HepG2 (cell line): Measurements from ENCODE around the gene KIRREL2. TPM values are rescaled to one million over a fixed set of nuclear protein-coding genes. Genes with fewer than 3 reads are reported as not detected.

Experiments
- BCLAF1 ChIP-seq: fragments of 450-650 bp; IDR thresholded peaks from 2 replicates; pipeline ENCODE4 v1.6.1; 2017; ENCODE audit warnings: mild to moderate bottlenecking
- CEBPB ChIP-seq: IDR thresholded peaks from 2 replicates; pipeline ENCODE4 v1.6.1; 2011; ENCODE audit warnings: low read depth, low read length, improper control_type of control experiment, borderline replicate concordance
- ETV6 ChIP-seq: sonication (generic); formaldehyde crosslinking; conservative IDR thresholded peaks from 2 replicates; pipeline ENCODE4 v1.4.0; 2020; ENCODE audit warnings: missing genetic modification reagents
- FOSL1 ChIP-seq: sonication (generic); formaldehyde crosslinking; IDR thresholded peaks from 2 replicates; pipeline ENCODE4 v1.9.0; 2021; ENCODE audit warnings: missing genetic modification reagents, borderline replicate concordance
- GATAD1 ChIP-seq: IDR thresholded peaks from 2 replicates; pipeline ENCODE4 v1.6.1; 2016; ENCODE audit warnings: missing genetic modification reagents, missing compliant biosample characterization
- HNRNPL ChIP-seq: fragments of 200-400 bp; formaldehyde crosslinking; IDR thresholded peaks from 2 replicates; pipeline ENCODE4 v1.6.1; 2017; ENCODE audit warnings: mild to moderate bottlenecking, low read depth, low read length
- HOXA5 ChIP-seq: sonication (generic); formaldehyde crosslinking; IDR thresholded peaks from 2 replicates; pipeline ENCODE4 v1.4.0; 2020; ENCODE audit warnings: missing genetic modification reagents
- JDP2 ChIP-seq: sonication (generic); formaldehyde crosslinking; IDR thresholded peaks from 2 replicates; pipeline ENCODE4 v1.8.1; 2022; ENCODE audit warnings: missing genetic modification reagents, borderline replicate concordance
- KDM1A ChIP-seq: IDR thresholded peaks from 2 replicates; pipeline ENCODE4 v1.6.1; 2016; ENCODE audit warnings: missing compliant biosample characterization
- KDM3A ChIP-seq: IDR thresholded peaks from 2 replicates; pipeline ENCODE4 v1.6.1; 2018; ENCODE audit warnings: low read depth, missing compliant biosample characterization
- MLXIP ChIP-seq: sonication (generic); formaldehyde crosslinking; IDR thresholded peaks from 2 replicates; pipeline ENCODE4 v1.9.0; 2021; ENCODE audit warnings: missing genetic modification reagents, borderline replicate concordance
- PHF8 ChIP-seq: sonication (generic); formaldehyde crosslinking; IDR thresholded peaks from 2 replicates; pipeline ENCODE4 v1.5.0; 2020; ENCODE audit warnings: missing genetic modification reagents
- SCMH1 ChIP-seq: sonication (generic); formaldehyde crosslinking; IDR thresholded peaks from 2 replicates; pipeline ENCODE4 v1.9.0; 2021; ENCODE audit warnings: missing genetic modification reagents, mild to moderate bottlenecking, borderline replicate concordance
- SIN3B ChIP-seq: fragments of 150-350 bp; IDR thresholded peaks from 2 replicates; pipeline ENCODE4 v1.6.1; 2014; ENCODE audit warnings: low read length
- SMC3 ChIP-seq: IDR thresholded peaks from 2 replicates; pipeline ENCODE4 v1.6.1; 2011; ENCODE audit warnings: low read length, improper control_type of control experiment
- SRY ChIP-seq: sonication (generic); formaldehyde crosslinking; IDR thresholded peaks from 2 replicates; pipeline ENCODE4 v1.8.0; 2022; ENCODE audit warnings: mild to moderate bottlenecking, missing genetic modification reagents
- TARDBP ChIP-seq: sonication (generic); formaldehyde crosslinking; IDR thresholded peaks from 2 replicates; pipeline ENCODE4 v1.8.0; 2022; ENCODE audit warnings: mild to moderate bottlenecking, missing genetic modification reagents
- ZNF180 ChIP-seq: sonication (generic); formaldehyde crosslinking; IDR thresholded peaks from 2 replicates; pipeline ENCODE4 v1.4.0; 2020; ENCODE audit warnings: low read depth, missing genetic modification reagents, borderline replicate concordance
- ZNF451 ChIP-seq: sonication (generic); formaldehyde crosslinking; IDR thresholded peaks from 2 replicates; pipeline ENCODE4 v1.5.0; 2020; ENCODE audit warnings: mild to moderate bottlenecking, missing genetic modification reagents
- ZNF552 ChIP-seq: sonication (generic); formaldehyde crosslinking; IDR thresholded peaks from 2 replicates; pipeline ENCODE4 v1.9.0; 2022; ENCODE audit warnings: missing genetic modification reagents, mild to moderate bottlenecking, borderline replicate concordance
- ZNF616 ChIP-seq: sonication (generic); formaldehyde crosslinking; IDR thresholded peaks from 2 replicates; pipeline ENCODE4 v1.5.0; 2020; ENCODE audit warnings: low read depth, mild to moderate bottlenecking, missing genetic modification reagents
- polyA plus RNA-seq, 8 experiments: library from polyadenylated mRNA; depleted of rRNA in 3 of 8; stranded (reverse) in 7 of 8; unstranded in 1 of 8; fragments of >200 nt; fragmentation: Illumina TruSeq in 4 of 8; extraction: Trizol in 4 of 8; gene quantifications; 2 replicates each; pipeline versions ENCODE4 v1.2.1 to v1.2.3, GENCODE V29; 2011 to 2016; ENCODE audit warnings: low read depth in 4 of 8, missing spikeins in 1 of 8, mixed read lengths in 1 of 8; ENCODE audit not compliant: insufficient read depth in 1 of 8
- total RNA-seq, 5 experiments: library from RNA; depleted of rRNA; stranded (reverse); fragments of >200 nt; fragmentation: Illumina TruSeq; extraction: Trizol; gene quantifications; 2 replicates each; pipeline ENCODE4 v1.2.3, GENCODE V29; 2016; ENCODE audit warnings: low read depth in 1 of 5
- TF ChIP-seq, protein P1 (sequence below): sonication (generic); formaldehyde crosslinking; IDR thresholded peaks from 2 replicates; pipeline ENCODE4 v1.5.0; 2020; ENCODE audit warnings: missing genetic modification reagents
- TF ChIP-seq, protein P2 (sequence below): sonication (generic); formaldehyde crosslinking; IDR thresholded peaks from 2 replicates; pipeline ENCODE4 v1.4.0; 2020; ENCODE audit warnings: mild to moderate bottlenecking, missing genetic modification reagents
- TF ChIP-seq, protein P3 (sequence below), 2 experiments: fragments of 450-650 bp in 1 of 2; sonication (generic) in 1 of 2; formaldehyde crosslinking; IDR thresholded peaks; 2 replicates each; pipeline versions ENCODE4 v1.5.0 to v1.8.0; 2020 to 2022; ENCODE audit warnings: mild to moderate bottlenecking in 1 of 2, missing genetic modification reagents in 1 of 2

KIRREL2 gene
- total and polyA plus RNA-seq, 2 of the 13 experiments (the other 11 are each of a cell fraction or from before 2014, with no cell fraction given): 0.18 to 2.4 TPM

DNA sequence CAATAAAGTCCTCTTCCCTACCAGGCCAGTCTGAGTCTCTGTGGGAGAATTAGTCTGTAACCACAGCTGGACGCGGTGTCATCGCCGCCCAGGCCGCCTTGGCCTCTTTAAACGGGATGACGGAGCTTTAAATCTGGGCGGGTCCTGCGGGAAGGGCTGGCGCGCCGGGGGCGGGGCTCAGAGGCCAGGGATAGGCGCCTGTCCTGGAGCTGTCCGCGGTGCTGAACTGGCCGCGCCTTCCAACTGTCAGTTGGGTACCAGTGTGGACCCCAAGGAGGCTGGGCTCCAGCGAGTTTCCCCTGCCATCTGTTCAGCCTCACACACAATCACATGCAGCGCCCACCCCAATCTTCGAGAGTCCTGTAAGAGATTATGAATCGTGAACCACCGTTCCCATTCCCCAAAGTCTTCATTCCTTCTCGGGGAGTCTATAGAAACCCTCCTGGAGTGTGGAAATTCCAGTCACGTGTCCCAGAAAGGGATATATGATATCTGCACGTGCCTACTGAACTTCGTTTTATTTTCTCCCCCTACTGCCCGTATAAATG, 23.1 kb downstream of the KIRREL2 start (continued):
- TF ChIP-seq, protein P1, sequence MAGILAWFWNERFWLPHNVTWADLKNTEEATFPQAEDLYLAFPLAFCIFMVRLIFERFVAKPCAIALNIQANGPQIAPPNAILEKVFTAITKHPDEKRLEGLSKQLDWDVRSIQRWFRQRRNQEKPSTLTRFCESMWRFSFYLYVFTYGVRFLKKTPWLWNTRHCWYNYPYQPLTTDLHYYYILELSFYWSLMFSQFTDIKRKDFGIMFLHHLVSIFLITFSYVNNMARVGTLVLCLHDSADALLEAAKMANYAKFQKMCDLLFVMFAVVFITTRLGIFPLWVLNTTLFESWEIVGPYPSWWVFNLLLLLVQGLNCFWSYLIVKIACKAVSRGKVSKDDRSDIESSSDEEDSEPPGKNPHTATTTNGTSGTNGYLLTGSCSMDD (CRISPR knock-in tag): no peak
- TF ChIP-seq, protein P2, sequence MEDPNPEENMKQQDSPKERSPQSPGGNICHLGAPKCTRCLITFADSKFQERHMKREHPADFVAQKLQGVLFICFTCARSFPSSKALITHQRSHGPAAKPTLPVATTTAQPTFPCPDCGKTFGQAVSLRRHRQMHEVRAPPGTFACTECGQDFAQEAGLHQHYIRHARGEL (CRISPR knock-in tag): no peak
- TF ChIP-seq ZNF451 (CRISPR knock-in tag): no peak
- TF ChIP-seq GATAD1 (CRISPR knock-in tag): peak; percentile 62
- TF ChIP-seq SCMH1 (CRISPR knock-in tag): no peak
- TF ChIP-seq BCLAF1: no peak
- peak; percentile 99 for TF ChIP-seq HOXA5 (CRISPR knock-in tag)
- TF ChIP-seq, protein P3, sequence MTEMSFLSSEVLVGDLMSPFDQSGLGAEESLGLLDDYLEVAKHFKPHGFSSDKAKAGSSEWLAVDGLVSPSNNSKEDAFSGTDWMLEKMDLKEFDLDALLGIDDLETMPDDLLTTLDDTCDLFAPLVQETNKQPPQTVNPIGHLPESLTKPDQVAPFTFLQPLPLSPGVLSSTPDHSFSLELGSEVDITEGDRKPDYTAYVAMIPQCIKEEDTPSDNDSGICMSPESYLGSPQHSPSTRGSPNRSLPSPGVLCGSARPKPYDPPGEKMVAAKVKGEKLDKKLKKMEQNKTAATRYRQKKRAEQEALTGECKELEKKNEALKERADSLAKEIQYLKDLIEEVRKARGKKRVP (CRISPR knock-in tag; IDR thresholded peaks at IDR 0.05): peak in 1 of 2 experiments; percentile 54; a peak in 1 of 4 replicates
- peak; percentile 96 for TF ChIP-seq SRY
- TF ChIP-seq ZNF180 (CRISPR knock-in tag): no peak
- TF ChIP-seq ETV6 (CRISPR knock-in tag): peak; percentile 93
- TF ChIP-seq ZNF616 (CRISPR knock-in tag): peak; percentile 55; the same call in 1 of the 2 replicates
- TF ChIP-seq MLXIP (CRISPR knock-in tag): peak; percentile 86
- peak; percentile 56; the same call in 1 of the 2 replicates for TF ChIP-seq JDP2 (CRISPR knock-in tag)
- TF ChIP-seq CEBPB: no peak
- TF ChIP-seq PHF8 (CRISPR knock-in tag): peak; percentile 39; the same call in 1 of the 2 replicates
- TF ChIP-seq HNRNPL: no peak
- peak; percentile 74; the same call in 1 of the 2 replicates for TF ChIP-seq KDM3A (CRISPR knock-in tag)
- peak; percentile 68; the same call in 1 of the 2 replicates for TF ChIP-seq ZNF552 (CRISPR knock-in tag)
- TF ChIP-seq SIN3B: no peak
- no peak for TF ChIP-seq TARDBP (CRISPR knock-in tag)
- no peak for TF ChIP-seq SMC3
- TF ChIP-seq FOSL1 (CRISPR knock-in tag): no peak; the same call in 1 of the 2 replicates
- no peak for TF ChIP-seq KDM1A (CRISPR knock-in tag)
